Measurements from ENCODE around the gene PIK3C2B.
"Not testable (repeated sequence)": the region's sequence is repeated elsewhere in the genome, so short reads cannot be mapped to it uniquely, and the experiment has no call there.

Gene PIK3C2B

DNA sequence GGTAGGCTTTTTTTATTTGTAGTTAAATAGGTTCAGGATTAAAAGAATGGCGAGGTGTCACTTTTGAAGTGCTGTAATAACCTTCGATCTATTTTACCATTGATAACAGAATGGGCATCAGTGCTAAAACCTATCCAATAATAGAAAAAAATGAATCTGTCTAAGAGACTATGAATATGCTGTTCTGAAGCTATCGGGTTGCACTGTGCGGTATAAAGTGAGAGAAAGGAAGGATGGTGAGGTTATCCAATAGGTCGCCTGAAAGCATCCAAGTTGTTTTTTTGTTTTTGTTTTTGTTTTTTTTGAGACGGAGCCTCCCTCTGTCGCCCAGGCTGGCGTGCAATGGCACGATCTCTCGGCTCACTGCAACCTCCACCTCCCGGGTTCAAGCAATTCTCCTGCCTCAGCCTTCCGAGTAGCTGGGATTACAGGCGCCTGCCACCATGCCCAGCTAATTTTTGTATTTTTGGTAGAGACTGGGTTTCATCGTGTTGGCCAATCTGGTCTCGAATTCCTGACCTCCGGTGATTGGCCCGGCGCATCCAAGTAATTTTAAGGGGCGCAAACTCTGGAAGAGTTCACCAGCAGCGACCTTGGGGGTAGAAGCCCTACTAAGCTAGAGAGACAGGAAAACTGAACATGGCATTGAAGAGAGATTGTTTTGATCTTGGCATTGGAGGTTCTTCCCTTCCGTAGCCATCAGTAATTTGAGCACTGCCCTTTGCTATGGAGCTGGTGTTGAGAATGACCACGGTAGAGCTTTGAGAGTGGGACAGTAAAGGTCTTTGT lies 12.9 kb upstream of the PIK3C2B start:
- DNase-seq (ENCODE audit: low read depth), result no peak

DNA sequence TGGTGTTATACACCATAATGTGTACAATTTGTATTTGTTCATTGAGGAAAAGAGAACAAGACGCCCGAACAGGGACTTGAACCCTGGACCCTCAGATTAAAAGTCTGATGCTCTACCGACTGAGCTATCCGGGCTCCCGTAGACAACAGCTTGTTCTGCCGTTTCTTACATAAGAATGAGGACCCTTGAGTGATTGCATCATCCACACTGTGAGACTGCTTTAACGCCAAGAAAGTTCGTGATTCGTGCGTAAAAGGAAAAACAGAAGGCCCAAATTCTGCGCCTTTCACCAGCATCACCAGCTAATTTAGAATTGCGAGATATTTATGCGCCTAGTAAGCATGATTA lies 12.3 kb upstream of the PIK3C2B start:
- peak; percentile 82 for DNase-seq (ENCODE audit: low read depth)

DNA sequence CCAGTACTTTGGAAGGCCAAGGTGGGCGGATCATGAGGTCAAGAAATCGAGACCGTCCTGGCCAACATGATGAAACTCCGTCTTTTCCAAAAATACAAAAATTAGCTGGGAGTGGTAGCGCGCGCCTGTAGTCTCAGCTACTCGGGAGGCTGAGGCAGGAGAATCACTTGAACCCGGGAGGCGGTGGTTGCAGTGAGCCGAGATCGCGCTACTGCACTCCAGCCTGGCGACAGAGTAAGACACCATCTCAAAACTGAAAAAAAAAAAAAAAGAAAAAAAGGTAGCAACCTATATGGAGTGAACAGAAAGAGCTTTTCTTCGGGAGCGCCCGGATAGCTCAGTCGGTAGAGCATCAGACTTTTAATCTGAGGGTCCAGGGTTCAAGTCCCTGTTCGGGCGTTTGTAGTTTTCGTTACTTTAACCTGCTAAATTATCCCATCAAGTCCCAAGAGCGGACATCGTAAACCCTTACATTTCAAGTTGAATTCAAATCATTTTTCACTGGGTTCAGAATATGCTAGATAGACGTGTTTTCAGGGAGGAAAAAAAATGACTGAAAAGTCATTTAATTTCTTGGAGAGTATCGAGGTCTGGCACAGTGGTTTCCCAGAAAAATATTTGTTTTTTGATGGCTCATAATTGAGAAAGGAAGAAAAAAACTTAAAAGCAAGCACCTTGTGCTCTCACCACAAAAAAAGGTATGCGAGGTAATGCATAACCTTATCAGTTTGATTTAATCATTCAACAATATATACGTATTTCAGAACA lies 11.8 kb upstream of the PIK3C2B start:
- peak; percentile 62 for DNase-seq (ENCODE audit: low read depth)

DNA sequence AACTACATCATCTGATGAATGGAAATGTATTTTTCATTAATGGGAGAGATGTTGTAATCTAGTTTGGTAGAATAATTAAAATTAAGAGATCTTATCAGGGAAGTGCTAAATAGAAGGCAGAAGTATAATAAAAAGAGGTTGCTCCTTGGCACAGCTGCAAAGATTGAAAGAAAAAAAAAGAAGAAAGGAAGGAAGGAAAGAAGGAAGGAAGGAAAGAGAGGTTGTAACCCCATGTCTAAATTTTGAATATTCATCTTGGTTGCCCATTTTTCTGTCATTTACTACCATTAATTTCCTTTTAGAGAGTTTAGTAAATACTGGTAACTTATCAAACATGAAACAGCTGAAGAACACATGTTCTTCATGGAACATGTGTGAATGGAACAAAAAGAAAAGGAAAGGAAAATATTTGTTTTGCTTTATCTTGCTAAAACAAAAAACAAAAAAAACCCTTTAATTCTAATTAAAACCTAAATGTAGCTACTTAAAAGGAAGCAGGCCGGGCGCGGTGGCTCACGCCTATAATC lies 11.1 kb upstream of the PIK3C2B start:
- no peak for DNase-seq (ENCODE audit: low read depth)

DNA sequence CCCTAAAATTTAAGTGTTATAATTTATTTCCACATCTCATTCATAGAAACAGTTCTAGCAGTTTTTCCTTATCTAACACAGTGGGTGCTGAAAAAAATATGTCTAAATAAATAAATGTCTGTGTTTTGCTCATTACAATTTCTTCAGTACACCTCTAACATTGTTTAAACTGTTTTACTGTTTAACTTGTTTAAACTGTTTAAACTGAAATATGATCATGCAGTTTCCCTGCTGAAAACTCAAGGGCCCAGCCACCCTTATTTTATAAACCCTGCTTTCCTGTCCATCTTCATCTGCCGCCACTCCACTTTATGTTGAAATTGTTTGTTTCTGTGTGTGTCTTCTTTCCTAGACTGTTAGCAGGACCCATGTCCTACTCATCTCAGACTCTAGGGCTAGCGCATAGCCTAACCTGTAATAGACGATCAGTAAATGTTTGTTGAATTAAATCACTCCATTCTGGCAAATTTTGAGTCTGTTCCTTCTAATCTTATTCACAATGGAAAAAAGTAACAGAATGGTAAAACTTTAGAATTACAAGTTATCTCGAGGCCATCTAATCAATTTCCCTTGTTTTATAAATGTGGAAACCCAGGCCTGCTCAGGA lies 9.4 kb upstream of the PIK3C2B start:
- DNase-seq (ENCODE audit: low read depth), result no peak

DNA sequence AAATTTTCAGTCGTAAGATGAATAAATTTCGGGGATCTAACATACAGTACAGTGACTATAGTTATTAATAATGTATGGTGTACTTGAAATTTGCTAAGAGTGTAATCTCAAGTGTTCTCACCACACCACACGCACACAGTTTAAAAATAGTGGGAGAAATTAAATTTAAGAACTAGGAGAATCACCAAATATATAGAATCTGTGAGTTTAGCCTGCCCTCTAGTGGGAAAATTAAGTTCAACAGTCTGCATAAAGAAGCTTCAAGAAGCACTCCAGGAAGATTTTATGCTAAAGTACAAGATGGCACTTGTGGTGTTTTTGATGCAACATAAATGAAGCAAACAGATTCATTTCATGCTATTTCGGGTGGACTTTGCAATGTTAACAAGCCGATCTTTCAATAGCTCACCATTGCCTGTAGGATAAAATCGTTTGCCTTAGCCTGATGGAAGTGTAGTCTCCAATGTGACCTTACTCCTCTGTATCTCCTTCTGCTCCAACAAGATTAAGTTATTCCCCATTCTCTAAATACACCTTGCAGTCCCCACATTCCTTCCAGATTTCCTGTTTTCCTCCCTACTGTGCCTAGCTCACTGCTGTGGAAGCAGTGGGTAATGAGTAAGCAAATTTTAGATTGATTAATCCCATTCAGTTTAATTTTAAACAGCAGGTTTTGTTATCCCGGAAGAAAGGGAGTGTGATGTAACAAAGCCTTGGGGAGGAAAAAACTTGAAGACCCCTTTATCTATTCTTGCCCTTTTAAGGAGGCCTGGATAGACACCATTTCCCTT lies 8.7 kb upstream of the PIK3C2B start:
- DNase-seq (ENCODE audit: low read depth), result no peak

DNA sequence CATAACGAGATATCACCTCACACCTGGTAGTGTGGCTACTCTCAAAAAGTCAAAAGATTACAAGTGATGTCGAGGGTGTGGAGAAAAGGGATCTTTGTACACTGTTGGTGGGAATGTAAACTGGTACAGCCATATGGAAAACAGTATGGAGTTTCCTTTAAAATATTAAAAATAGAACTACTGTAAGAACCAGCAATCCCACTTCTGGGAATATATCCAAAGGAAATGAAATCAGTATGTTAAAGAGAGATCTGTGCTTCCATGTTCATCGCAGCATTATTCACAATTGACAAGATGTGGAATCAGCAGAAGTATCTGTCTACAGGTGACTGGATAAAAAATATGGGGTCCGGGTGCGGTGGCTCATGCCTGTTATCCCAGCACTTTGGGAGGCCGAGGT lies 7.6 kb upstream of the PIK3C2B start:
- no peak for DNase-seq (ENCODE audit: low read depth)

DNA sequence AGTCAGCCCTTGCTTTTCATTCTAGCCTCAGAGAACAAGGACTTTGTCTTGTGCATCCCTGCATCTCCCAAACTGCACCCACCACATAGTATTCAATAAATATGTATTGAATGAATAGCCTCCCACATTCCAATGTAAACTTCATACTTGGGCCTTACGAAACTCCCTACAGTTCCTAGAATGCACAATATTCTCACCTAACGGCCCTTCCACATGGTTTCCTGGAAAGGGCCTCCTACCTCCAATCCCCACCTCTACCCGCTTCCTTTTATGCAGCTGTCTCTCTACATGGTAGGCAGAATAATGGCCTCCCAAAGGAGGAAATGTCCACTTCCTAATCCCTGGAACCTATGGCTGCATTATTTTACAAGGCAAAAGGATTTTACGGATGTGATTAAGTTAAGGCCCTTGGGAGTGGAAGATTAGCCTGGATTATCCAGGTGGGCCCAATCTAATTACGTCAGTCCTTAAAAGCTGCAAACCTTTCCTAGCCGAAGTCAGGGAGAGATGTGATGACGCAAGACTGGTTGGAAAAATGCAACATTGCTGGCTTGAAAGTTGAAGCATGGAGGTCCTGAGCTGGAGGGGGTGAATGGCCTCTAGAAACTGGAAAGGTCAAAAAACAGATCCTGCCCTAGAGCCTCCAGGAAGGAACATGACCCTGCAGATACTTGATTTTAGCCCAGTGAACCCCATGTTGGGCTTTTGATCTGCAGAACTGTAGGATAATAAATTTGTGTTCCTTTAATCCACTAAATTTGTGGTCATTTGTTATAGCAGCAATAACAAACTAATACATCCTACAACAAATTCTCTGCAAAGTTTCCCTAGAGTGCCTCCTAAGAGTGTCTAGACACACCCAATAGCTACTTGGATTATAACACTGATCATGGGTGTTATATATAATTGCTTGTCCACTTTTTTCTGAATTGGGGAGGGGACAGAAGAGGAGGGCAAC lies 5.2 kb upstream of the PIK3C2B start:
- DNase-seq (ENCODE audit: low read depth), result no peak

DNA sequence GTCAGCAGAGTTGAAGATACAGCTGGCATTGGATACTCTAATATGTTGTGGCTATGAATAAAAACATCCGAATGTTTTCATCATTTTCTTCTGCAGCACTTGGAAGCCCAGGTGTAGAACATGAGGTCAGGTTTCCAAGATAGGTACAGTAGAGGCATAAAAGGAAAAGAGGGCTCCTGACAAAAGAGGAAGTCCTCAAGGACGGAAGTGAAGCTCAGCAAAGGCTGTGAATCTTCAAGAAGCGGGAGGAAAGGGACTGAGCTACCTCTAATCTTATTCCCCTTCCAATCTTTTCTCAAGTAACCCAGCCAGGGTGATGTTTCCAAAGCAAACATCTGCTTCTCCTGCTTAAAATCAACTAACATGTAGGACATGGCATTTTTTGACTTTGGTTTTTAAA lies 4.4 kb upstream of the PIK3C2B start:
- no peak for DNase-seq (ENCODE audit: low read depth)

DNA sequence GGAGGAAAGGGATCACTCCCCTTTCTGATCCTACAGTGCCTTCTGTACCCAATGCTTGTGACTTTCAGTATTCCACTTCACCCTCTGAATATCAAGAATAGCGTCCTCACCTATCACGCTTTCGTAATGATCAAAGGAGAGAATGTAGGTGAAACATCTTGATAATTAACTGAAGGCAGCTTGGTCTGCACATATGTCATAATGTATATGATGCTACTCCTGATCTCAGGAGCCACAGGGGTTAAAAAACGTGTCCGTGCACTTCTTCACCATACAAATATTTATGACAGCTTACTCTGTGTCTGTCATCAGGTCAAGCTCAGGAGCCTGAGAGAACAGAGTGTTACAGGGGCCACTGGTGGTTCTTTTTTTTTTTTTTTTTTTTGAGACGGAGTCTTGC lies 1.2 kb upstream of the PIK3C2B start:
- DNase-seq (ENCODE audit: low read depth), result no peak

DNA sequence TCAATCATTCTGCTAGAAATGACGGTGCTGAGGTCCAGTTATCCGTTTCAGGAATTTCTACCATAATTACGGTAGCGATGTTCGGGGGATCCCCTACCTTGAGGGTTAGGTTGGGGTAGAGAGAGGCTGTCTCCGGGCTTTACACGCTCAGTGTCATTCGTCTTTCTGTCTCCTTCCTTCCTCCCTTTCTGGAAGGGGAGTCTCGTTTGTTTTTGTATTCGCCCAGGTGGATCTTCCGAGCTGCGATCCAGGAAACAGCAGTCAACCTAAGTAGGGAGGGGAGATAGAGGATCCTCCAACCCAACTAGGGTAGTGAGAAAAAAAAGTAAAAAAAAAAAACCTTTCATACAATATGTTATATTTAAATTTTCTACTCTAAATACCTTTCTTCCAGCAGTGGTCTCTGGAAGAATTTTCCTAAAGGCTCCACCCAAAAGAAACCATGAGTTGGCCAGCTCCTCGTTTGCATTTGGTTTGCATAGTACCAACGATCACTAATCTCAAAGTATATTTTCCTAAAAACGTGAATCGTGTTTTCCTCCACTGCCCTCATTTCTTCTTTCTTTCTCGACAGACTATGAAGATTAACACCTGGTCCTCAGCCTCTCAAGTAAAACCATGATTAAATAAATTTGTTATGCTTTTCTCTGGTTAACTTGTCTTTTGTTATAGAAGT lies 611 bp upstream of the PIK3C2B start:
- no peak for DNase-seq (ENCODE audit: low read depth)

DNA sequence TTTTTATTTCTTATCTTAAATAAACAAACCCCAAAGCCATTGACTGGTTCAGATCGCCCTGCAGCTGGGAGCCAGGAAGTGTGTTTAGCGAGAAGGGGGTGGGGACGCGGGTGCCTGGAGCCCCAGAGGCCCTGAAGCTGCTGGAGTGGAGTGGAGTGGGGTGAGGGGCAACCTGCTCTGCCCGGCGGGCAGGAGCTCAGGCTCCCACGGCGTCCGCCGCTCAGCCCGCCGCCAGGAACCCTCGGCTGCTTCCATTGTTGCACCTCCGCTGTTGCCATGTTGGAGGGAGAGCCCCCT lies 673 bp downstream of the PIK3C2B start:
- DNase-seq (ENCODE audit: low read depth), result no peak

DNA sequence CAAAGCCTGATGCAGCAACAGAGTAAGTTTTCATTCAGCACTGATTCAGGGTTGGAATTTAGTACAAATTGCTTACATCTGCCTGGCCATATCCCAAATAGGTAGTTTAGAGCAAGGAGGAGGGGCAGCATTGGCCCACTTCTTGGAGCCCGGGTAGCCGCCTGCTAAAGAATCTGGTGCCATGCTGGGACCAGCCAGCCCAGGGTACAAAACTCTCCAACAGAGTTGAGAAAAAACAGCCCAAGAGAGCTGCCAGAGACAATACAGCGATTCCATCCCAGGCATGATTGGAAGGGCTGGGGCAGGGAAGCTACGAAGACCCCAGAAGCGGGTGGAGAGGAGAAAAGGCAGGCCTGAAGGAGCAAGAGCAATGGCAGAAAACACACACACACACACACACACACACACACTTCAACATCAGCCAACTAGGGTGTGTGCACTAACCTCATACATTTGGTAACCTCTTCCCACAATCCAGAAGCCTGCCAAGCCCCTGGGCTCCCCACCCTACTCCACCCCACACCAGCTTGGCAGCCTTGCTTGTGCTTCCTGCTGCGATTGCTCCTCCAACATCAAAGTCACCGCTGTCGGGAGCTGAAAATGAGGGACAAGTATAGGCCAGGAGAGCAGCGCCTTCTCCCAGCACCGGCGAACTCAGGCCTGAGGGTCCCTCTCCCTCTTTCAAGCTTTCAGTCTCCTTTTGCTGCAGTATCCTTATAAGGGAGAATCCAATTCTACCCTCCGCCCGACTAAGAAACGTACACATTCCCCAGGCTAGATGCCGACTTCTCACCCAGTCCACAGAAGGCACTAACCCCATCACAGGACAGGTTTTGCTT lies 1.2 kb downstream of the PIK3C2B start:
- no peak for DNase-seq (ENCODE audit: low read depth)

DNA sequence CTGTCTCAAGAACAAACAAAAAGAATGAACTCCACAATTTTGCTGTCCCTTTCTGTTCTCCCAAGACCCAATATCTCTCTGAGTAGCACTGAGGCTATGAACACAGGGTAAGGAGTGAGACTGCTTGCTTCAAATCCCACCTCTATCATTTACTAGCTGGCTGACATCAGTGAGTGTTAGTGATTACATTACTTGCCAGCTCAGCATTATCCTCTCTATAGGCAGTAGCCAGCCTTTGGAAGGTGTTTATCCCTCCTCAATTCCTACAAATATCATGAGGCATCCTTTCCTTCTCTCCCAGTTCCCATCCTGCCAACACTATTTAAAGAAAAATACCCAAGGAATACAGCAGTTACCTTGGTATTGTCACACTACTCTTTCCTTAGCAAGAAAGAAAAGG lies 3.0 kb downstream of the PIK3C2B start:
- DNase-seq (ENCODE audit: low read depth), result no peak

DNA sequence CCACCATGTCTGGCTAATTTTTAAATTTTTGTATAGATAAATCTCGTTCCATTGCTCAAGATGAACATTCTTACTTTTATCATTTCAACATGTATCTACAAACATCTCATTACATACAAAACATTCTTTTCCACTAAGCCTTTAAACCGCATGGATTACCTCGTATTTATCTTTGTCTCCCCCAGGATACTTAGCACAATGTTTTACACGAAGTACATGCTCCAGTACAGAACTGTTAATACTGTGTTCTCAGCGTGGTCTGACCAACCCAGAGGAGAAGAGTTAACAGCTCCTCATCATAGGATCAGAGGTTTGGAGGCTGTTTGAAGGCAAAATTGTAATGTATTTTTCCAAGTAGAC lies 7.4 kb downstream of the PIK3C2B start:
- DNase-seq (ENCODE audit: low read depth), result no peak

DNA sequence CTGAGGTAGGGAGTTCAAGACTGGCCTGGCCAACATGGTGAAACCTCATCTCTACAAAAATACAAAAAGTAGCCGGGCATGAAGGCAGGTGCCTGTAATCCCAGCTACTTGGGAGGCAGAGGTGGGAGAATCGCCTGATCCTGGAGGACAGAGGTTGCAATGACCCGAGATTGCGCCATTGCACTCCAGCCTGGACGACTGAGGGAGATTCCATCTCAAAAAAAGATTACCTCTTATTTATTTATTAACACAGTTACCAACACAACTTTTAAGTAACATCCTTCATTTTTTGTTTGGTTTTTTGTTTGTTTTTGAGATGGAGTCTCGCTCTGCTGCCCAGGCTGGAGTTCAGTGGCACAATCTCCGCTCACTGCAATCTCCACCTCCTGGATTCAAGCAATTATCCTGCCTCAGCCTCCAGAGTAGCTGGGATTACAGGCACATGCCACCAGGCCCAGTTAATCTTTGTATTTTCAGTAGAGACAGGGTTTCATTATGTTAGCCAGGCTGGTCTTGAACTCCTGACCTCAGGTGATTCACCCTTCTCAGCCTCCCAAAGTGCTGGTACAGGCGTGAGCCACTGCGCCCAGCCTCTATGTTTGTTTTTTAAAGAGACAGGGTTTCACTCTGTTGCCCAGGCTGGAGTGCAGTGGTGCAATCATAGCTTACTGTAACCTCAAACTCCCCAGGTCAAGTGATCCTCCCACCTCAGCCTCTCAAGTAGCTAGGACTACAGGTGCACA lies 7.9 kb downstream of the PIK3C2B start:
- not testable (repeated sequence) for DNase-seq (ENCODE audit: low read depth)

DNA sequence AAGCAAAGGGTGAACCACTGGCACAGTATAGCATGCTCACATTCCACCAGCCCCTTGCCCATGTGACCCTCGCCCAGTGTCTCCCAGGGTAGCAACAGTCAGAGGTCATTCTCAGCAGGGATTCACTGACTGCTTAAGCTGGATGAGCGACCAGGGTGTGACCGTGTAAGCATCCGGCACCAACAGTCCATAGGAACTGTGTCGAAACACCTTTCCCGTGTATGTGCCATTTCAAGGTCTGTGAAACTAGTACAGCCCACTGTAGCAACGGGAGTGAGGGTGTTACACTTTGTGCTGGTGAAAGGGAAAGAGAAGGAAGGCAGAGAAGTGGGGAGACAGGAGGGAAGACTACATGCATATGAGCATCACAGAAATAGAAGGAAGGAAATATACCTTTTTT lies 10.8 kb downstream of the PIK3C2B start:
- DNase-seq (ENCODE audit: low read depth), result no peak

DNA sequence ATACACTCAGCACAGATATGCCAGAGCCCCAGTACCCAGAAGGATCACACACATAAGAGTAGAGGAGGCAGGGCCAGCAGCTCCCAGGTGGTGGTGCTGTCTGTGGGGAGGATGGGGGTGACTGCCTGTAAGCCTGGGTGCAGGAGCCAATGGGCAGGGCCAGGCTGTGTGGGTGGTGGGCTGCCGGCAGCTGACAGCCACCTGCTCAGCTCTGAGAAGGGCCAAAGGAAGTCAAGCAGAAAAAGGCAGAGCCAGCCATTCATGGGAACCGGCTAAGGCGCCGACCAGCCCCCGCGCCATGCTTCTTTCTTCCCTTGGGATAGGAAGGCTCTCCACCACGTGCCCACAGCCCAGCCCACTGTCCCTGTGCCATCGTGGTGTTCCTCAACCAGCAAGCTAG lies 14.1 kb downstream of the PIK3C2B start:
- no peak for DNase-seq (ENCODE audit: low read depth)

All from stimulated activated CD4-positive, alpha-beta T cell treated with anti-CD3 and anti-CD28 coated beads, Interleukin-2, amount 100 ng/mL, for 4 hours (primary cell).